Endothelial cell of umbilical vein (primary cell): ENCODE data around the gene ALB. TPM values are rescaled to one million over a fixed set of nuclear protein-coding genes. Genes with fewer than 3 reads are reported as not detected.

ENCODE experiments used
- BruUV-seq: library from RNA; stranded (reverse); fragments of 400-500 nt; replicated peaks from 2 replicates; lab custom pipeline; 2021; lab: Mats Ljungman, UMichigan
- CTCF ChIA-PET: fragments of 300-600, 350-600 bp; sonication (Branson Sonifier 250); formaldehyde crosslinking; loops from one replicate; lab custom pipeline; 2021; ENCODE audit warnings: antibody characterized with exemption, inconsistent platforms; lab: Charles Lee
- POLR2A ChIA-PET: fragments of 300-600, 350-600 bp; sonication (Branson Sonifier 250); formaldehyde crosslinking; loops from one replicate; lab custom pipeline; 2021; ENCODE audit warnings: antibody characterized with exemption, inconsistent platforms; lab: Charles Lee
- DNase-seq: peaks from one replicate; pipeline ENCODE4 v3.0.0-alpha.2; 2011; ENCODE audit warnings: low read depth, low spot score
- FAIRE-seq: peaks from 2 replicates; lab custom pipeline; 2011; peaks lifted over from hg19 to GRCh38; lab: Jason Lieb, UNC
- H2AFZ ChIP-seq: 2 replicates; pipeline ENCODE4 v1.6.0; 2012; ENCODE audit warnings: low read depth, low read length, control low read depth, inconsistent platforms
- H3K27ac ChIP-seq: 2 replicates; pipeline ENCODE4 v1.5.1; 2011; ENCODE audit warnings: low read depth, mild to moderate bottlenecking, control low read depth, low read length, moderate library complexity; ENCODE audit not compliant: insufficient read depth
- H3K27me3 ChIP-seq, 2 experiments: 2 replicates each; pipeline versions ENCODE4 v1.6.0 to v1.6.1; 2011; ENCODE audit warnings: low read length in 2 of 2, mixed read lengths in 1 of 2; ENCODE audit not compliant: control insufficient read depth in 2 of 2, insufficient read depth in 2 of 2
- H3K36me3 ChIP-seq, 2 experiments: 2 replicates in 1 of 2; 3 replicates in 1 of 2; pipeline ENCODE4 v1.5.1; 2011; ENCODE audit warnings: low read length in 2 of 2, mild to moderate bottlenecking in 1 of 2, moderate library complexity in 1 of 2; ENCODE audit not compliant: control insufficient read depth in 2 of 2, insufficient read depth in 2 of 2; ENCODE audit errors: extremely low read depth in 1 of 2
- H3K4me1 ChIP-seq: 3 replicates; pipeline ENCODE4 v1.5.1; 2011; ENCODE audit warnings: mild to moderate bottlenecking, low read length; ENCODE audit not compliant: control insufficient read depth, insufficient read depth; ENCODE audit errors: extremely low read depth
- H3K4me2 ChIP-seq: 2 replicates; pipeline ENCODE4 v1.6.1; 2011; ENCODE audit warnings: low read length, control low read depth, mixed read lengths; ENCODE audit not compliant: insufficient read depth
- H3K4me3 ChIP-seq, 3 experiments: fragments of 200-600 bp in 1 of 3; sonication (generic), shearing (Covaris generic) in 1 of 3; replicated peaks in 1 of 3; 2 replicates each; pipeline ENCODE4 v1.5.1; 2011 to 2016; ENCODE audit warnings: control low read depth in 3 of 3, low read length in 3 of 3, mild to moderate bottlenecking in 2 of 3, inconsistent platforms in 1 of 3, low read depth in 1 of 3, moderate library complexity in 1 of 3; ENCODE audit not compliant: insufficient read depth in 1 of 3
- H3K79me2 ChIP-seq: 2 replicates; pipeline ENCODE4 v1.6.0; 2012; ENCODE audit warnings: low read length, inconsistent platforms; ENCODE audit not compliant: control insufficient read depth, insufficient read depth
- H3K9ac ChIP-seq: replicated peaks from 2 replicates; pipeline ENCODE3; 2011; ENCODE audit warnings: low read length, control low read depth; ENCODE audit not compliant: insufficient read depth; ENCODE audit errors: extremely low read depth
- H3K9me1 ChIP-seq: replicated peaks from 3 replicates; pipeline ENCODE4 v1.6.0; 2011; ENCODE audit warnings: mild to moderate bottlenecking, low read length; ENCODE audit not compliant: control insufficient read depth, insufficient read depth; ENCODE audit errors: extremely low read depth
- H3K9me3 ChIP-seq: replicated peaks from 2 replicates; pipeline ENCODE4 v1.5.1; 2012; ENCODE audit warnings: low read length, inconsistent platforms; ENCODE audit not compliant: control insufficient read depth, insufficient read depth
- H4K20me1 ChIP-seq: replicated peaks from 2 replicates; pipeline ENCODE3; 2011; ENCODE audit warnings: mild to moderate bottlenecking, low read length; ENCODE audit not compliant: control insufficient read depth, insufficient read depth; ENCODE audit errors: extremely low read depth
- CTCF ChIP-seq, 2 donors: IDR thresholded peaks; 1 replicate in 1 of 2; 2 replicates in 1 of 2; pipeline ENCODE4 v1.5.1; 2011; ENCODE audit warnings: low read length in 2 of 2, mild to moderate bottlenecking in 2 of 2, moderate library complexity in 2 of 2, control low read depth in 1 of 2, inconsistent platforms in 1 of 2, low read depth in 1 of 2; ENCODE audit not compliant: insufficient read depth in 1 of 2; ENCODE audit errors: extremely low read depth in 1 of 2
- EZH2 ChIP-seq: IDR thresholded peaks from 2 replicates; pipeline ENCODE4 v1.6.1; 2012; ENCODE audit warnings: borderline replicate concordance, low read depth, mild to moderate bottlenecking, moderate library complexity, low read length, inconsistent platforms; ENCODE audit not compliant: severe bottlenecking
- FOS ChIP-seq: IDR thresholded peaks from 2 replicates; pipeline ENCODE4 v1.6.1; 2011; ENCODE audit warnings: mild to moderate bottlenecking, low read length, moderate library complexity, borderline replicate concordance; ENCODE audit not compliant: insufficient read depth
- GATA2 ChIP-seq: IDR thresholded peaks from 2 replicates; pipeline ENCODE4 v1.7.0; 2011; ENCODE audit warnings: low read depth, mild to moderate bottlenecking, moderate library complexity, mixed read lengths, low read length; ENCODE audit not compliant: insufficient read length, insufficient read depth
- JUN ChIP-seq: IDR thresholded peaks from 2 replicates; pipeline ENCODE4 v1.6.1; 2011; ENCODE audit warnings: borderline replicate concordance, low read depth; ENCODE audit not compliant: insufficient read length, insufficient read depth
- MYC ChIP-seq: IDR thresholded peaks from one replicate; pipeline ENCODE4 v1.6.1; 2011; ENCODE audit warnings: mild to moderate bottlenecking, low read depth, low read length
- POLR2A ChIP-seq: IDR thresholded peaks from 2 replicates; pipeline ENCODE4 v1.6.1; 2012; ENCODE audit warnings: low read depth, mild to moderate bottlenecking, control low read depth, low read length
- POLR2AphosphoS5 ChIP-seq: IDR thresholded peaks from 2 replicates; pipeline ENCODE4 v1.6.1; 2012; ENCODE audit warnings: low read depth, mild to moderate bottlenecking, control low read depth, low read length, moderate library complexity; ENCODE audit not compliant: insufficient read depth
- dilution Hi-C: fragments of 300-500 bp; cut with MboI; formaldehyde crosslinking; loops from one replicate; pipeline ENCODE4 v1.15.0; 2019; ENCODE audit warnings: low sequenced_read_pairs; ENCODE audit not compliant: extremely low pct_ligation_motif_present
- intact Hi-C: fragments of 100-400 bp; cut with micrococcal nuclease; formaldehyde crosslinking; loops from one replicate; pipeline ENCODE4 v1.10.0; 2022
- polyA plus RNA-seq, 4 experiments: library from polyadenylated mRNA; depleted of rRNA in 3 of 4; stranded (reverse) in 3 of 4; unstranded in 1 of 4; fragments of >200 nt; gene quantifications; 2 replicates each; pipeline versions ENCODE4 v1.2.1 to v1.2.3, GENCODE V29; 2011 to 2012; ENCODE audit warnings: missing spikeins in 1 of 4
- total RNA-seq: library from RNA; stranded (reverse); gene quantifications from 2 replicates; pipeline ENCODE4 v1.2.3, GENCODE V29; 2021
- TF ChIP-seq, protein P1 (sequence below): IDR thresholded peaks from 2 replicates; pipeline ENCODE4 v1.6.1; 2011; ENCODE audit not compliant: insufficient read depth, insufficient read length

Gene ALB
- total and polyA plus RNA-seq, 2 donors (not counting 3 experiments of a cell fraction or from before 2014, with no cell fraction given) = not detected

- H3K27me3 ChIP-seq = peaks cover 11 to 28% of the 10 kb centered on the region in 2 experiments
- POLR2A ChIA-PET = no interaction called here
- dilution Hi-C loops = no loop called here
- DNase-seq = no peak
- H4K20me1 ChIP-seq = no peaks in the 10 kb centered on the region
- H3K9me3 ChIP-seq = no peaks in the 10 kb centered on the region
- no peak overlapping the region for H3K4me2 ChIP-seq
- no peaks in the 10 kb centered on the region for H3K9me1 ChIP-seq
- no peak overlapping the region for H3K4me3 ChIP-seq
- H2AFZ ChIP-seq = no peak overlapping the region
- H3K4me1 ChIP-seq = no peaks in the 10 kb centered on the region
- intact Hi-C loops = no loop called here
- BruUV-seq = no TSS peak
- no peak overlapping the region for H3K9ac ChIP-seq
- CTCF ChIA-PET = interaction anchor here (1.2 kb wide), 1 partner anchor 692 kb away, joined by 6 read pairs; no protein-coding TSS in a partner anchor
- H3K79me2 ChIP-seq = no peaks in the 10 kb centered on the region
- no peaks in the 10 kb centered on the region for H3K36me3 ChIP-seq
- H3K27ac ChIP-seq = no peak overlapping the region
- TF ChIP-seq FOS (no peak), MYC (no peak), JUN (no peak), POLR2AphosphoS5 (no peak), EZH2 (no peak), GATA2 (no peak), CTCF (IDR thresholded peaks at IDR 0.05; ENCODE audit: extremely low read depth in 1 of 2, insufficient read depth in 1 of 2, low read depth in 1 of 2, low read length in 2 of 2) (no peak), POLR2A (no peak)
- TF ChIP-seq, protein P1, sequence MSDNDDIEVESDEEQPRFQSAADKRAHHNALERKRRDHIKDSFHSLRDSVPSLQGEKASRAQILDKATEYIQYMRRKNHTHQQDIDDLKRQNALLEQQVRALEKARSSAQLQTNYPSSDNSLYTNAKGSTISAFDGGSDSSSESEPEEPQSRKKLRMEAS = no peak
- no peak for FAIRE-seq
Observed at GRCh38 chr4:73442275-73442674, 38.2 kb downstream of the ALB start.
